Liver (tissue), 9 donors: Measurements from ENCODE around the gene GNPNAT1. TPM values are rescaled to one million over a fixed set of nuclear protein-coding genes. Genes with fewer than 3 reads are reported as not detected.

Source experiments
- DNase-seq: peaks from one replicate; pipeline ENCODE4 v3.0.0-alpha.2; 2017; ENCODE audit warnings: low spot score
- H3K27ac ChIP-seq, 2 donors: one replicate each; pipeline ENCODE4 v1.7.0; 2013; ENCODE audit warnings: inconsistent platforms in 2 of 2, low read length in 2 of 2, control low read depth in 1 of 2, low read depth in 1 of 2, mild to moderate bottlenecking in 1 of 2
- H3K27me3 ChIP-seq, 4 donors: one replicate each; pipeline versions ENCODE4 v1.6.1 to v1.7.0; 2013; ENCODE audit warnings: low read length in 3 of 4, inconsistent platforms in 1 of 4, mild to moderate bottlenecking in 1 of 4, moderate library complexity in 1 of 4; ENCODE audit not compliant: control insufficient read depth in 4 of 4, insufficient read depth in 4 of 4
- H3K36me3 ChIP-seq, 4 donors: one replicate each; pipeline versions ENCODE4 v1.6.1 to v1.7.0; 2013; ENCODE audit warnings: low read length in 3 of 4, mild to moderate bottlenecking in 3 of 4, low read depth in 1 of 4, moderate library complexity in 1 of 4; ENCODE audit not compliant: control insufficient read depth in 4 of 4, insufficient read depth in 3 of 4
- H3K4me1 ChIP-seq, 4 donors: one replicate each; pipeline versions ENCODE4 v1.6.1 to v1.7.0; 2013; ENCODE audit warnings: low read length in 3 of 4, mild to moderate bottlenecking in 3 of 4, moderate library complexity in 1 of 4; ENCODE audit not compliant: control insufficient read depth in 4 of 4, insufficient read depth in 4 of 4
- H3K4me3 ChIP-seq, 3 donors: one replicate each; pipeline versions ENCODE4 v1.6.1 to v1.7.0; 2013; ENCODE audit warnings: low read length in 3 of 3, control low read depth in 1 of 3, low read depth in 1 of 3, mild to moderate bottlenecking in 1 of 3
- H3K9ac ChIP-seq, 2 donors: one replicate each; pipeline ENCODE4 v1.7.0; 2013; ENCODE audit warnings: low read length in 2 of 2, mild to moderate bottlenecking in 2 of 2, moderate library complexity in 2 of 2, control low read depth in 1 of 2, low read depth in 1 of 2
- H3K9me3 ChIP-seq, 4 donors: one replicate each; pipeline versions ENCODE4 v1.6.1 to v1.7.0; 2013; ENCODE audit warnings: low read length in 3 of 4; ENCODE audit not compliant: control insufficient read depth in 4 of 4
- ATF3 ChIP-seq: IDR thresholded peaks from 2 replicates; pipeline ENCODE4 v1.6.1; 2016; ENCODE audit warnings: antibody characterized with exemption
- EGR1 ChIP-seq, 2 donors: IDR thresholded peaks; 2 replicates each; pipeline ENCODE4 v1.6.1; 2016 to 2018; ENCODE audit warnings: antibody characterized with exemption in 2 of 2, low read depth in 2 of 2
- FOXA1 ChIP-seq: IDR thresholded peaks from 2 replicates; pipeline ENCODE4 v1.6.1; 2016; ENCODE audit warnings: antibody characterized with exemption
- FOXA2 ChIP-seq: IDR thresholded peaks from 2 replicates; pipeline ENCODE4 v1.6.1; 2016; ENCODE audit warnings: antibody characterized with exemption
- GABPA ChIP-seq, 2 donors: IDR thresholded peaks in 1 of 2; conservative IDR thresholded peaks in 1 of 2; 2 replicates each; pipeline ENCODE4 v1.6.1; 2016; ENCODE audit warnings: antibody characterized with exemption in 2 of 2, mild to moderate bottlenecking in 1 of 2, moderate library complexity in 1 of 2
- HNF4A ChIP-seq, 2 donors: conservative IDR thresholded peaks; 2 replicates each; pipeline ENCODE4 v1.6.1; 2016; ENCODE audit warnings: antibody characterized with exemption in 2 of 2, mild to moderate bottlenecking in 2 of 2
- HNF4G ChIP-seq: IDR thresholded peaks from 2 replicates; pipeline ENCODE4 v1.6.1; 2016; ENCODE audit warnings: antibody characterized with exemption
- JUND ChIP-seq, 2 donors: IDR thresholded peaks; 2 replicates each; pipeline ENCODE4 v1.6.1; 2016; ENCODE audit warnings: antibody characterized with exemption in 2 of 2
- NR2F2 ChIP-seq: IDR thresholded peaks from 2 replicates; pipeline ENCODE4 v1.6.1; 2016; ENCODE audit warnings: antibody characterized with exemption
- RAD21 ChIP-seq, 2 donors: IDR thresholded peaks; 2 replicates each; pipeline ENCODE4 v1.6.1; 2016; ENCODE audit warnings: antibody characterized with exemption in 2 of 2, mild to moderate bottlenecking in 2 of 2
- REST ChIP-seq: IDR thresholded peaks from 2 replicates; pipeline ENCODE4 v1.6.1; 2016; ENCODE audit warnings: antibody characterized with exemption, mild to moderate bottlenecking
- RXRA ChIP-seq, 2 donors: IDR thresholded peaks; 2 replicates each; pipeline ENCODE4 v1.6.1; 2017 to 2018; ENCODE audit warnings: antibody characterized with exemption in 2 of 2, mild to moderate bottlenecking in 1 of 2
- SP1 ChIP-seq: IDR thresholded peaks from 2 replicates; pipeline ENCODE4 v1.6.1; 2018; ENCODE audit warnings: antibody characterized with exemption, mild to moderate bottlenecking
- TAF1 ChIP-seq: conservative IDR thresholded peaks from 2 replicates; pipeline ENCODE4 v1.6.1; 2016; ENCODE audit warnings: antibody characterized with exemption, mild to moderate bottlenecking
- YY1 ChIP-seq: IDR thresholded peaks from 2 replicates; pipeline ENCODE4 v1.6.1; 2016; ENCODE audit warnings: antibody characterized with exemption, mild to moderate bottlenecking
- WGBS: extraction: QIAGEN DNeasy Blood & Tissue Kit; methylation state at CpG from one replicate; pipeline ENCODE4 v1.1.7; 2013; 5-methylcytosine and 5-hydroxymethylcytosine counted together
- polyA plus RNA-seq, 2 donors: library from polyadenylated mRNA; stranded (reverse) in 1 of 2; unstranded in 1 of 2; fragments of 200-250 nt in 1 of 2; fragments of >200 nt in 1 of 2; fragmentation: Nextera tagmentation in 1 of 2; extraction: Ambion mirVana in 1 of 2; gene quantifications; one replicate each; pipeline versions ENCODE4 v1.2.1 to v1.2.3, GENCODE V29; 2013 to 2015
- total RNA-seq, 2 donors: library from RNA; depleted of rRNA; stranded (reverse); fragments of >200 nt; gene quantifications; one replicate each; pipeline ENCODE4 v1.2.3, GENCODE V29; 2014
- TF ChIP-seq, protein P1 (sequence below): IDR thresholded peaks from 2 replicates; pipeline ENCODE4 v1.6.1; 2016; ENCODE audit warnings: antibody characterized with exemption
- TF ChIP-seq, protein P2 (sequence below): fragments of 150-350 bp; IDR thresholded peaks from 2 replicates; pipeline ENCODE4 v1.5.1; 2017; ENCODE audit warnings: improper control_type of control experiment, low read depth, low read length; ENCODE audit not compliant: missing input control
- TF ChIP-seq, protein P3 (sequence below): IDR thresholded peaks from 2 replicates; pipeline ENCODE4 v1.6.1; 2016; ENCODE audit warnings: antibody characterized with exemption
- donor health status: healthy.
- donor health status: healthy.
- donor health status: healthy.
- donor health status: healthy.
- donor health status: healthy.

GNPNAT1 gene
- total and polyA plus RNA-seq, 4 donors: 24.9 to 50.9 (median 27.2) TPM

DNA sequence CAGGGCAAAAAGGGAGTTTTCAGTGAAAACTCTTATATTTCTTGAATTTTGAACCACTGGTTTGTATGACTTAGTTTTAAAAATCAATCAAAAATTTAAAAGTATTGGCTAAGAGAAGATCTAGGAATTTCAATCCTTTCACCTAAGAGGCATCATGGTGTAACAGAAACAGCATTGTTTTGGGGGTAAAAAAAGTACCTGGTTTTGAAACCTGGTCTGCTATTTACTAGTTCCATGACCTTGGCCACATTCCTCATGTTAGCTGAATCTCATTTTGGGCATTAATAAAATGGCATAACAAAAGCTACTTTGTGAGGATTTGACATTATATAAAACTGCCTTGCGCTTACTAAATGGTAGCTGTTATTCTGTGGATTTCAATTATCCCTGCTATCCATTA is 16.7 kb upstream of the GNPNAT1 start:
- H3K4me3 ChIP-seq: no peak overlapping the region
- no peaks in the 10 kb centered on the region for H3K36me3 ChIP-seq
- no peaks in the 10 kb centered on the region for H3K27me3 ChIP-seq
- DNase-seq: no peak
- no peak overlapping the region for H3K27ac ChIP-seq
- TF ChIP-seq HNF4G (no peak), RAD21 (IDR thresholded peaks at IDR 0.05) (no peak), FOXA2 (no peak), JUND (IDR thresholded peaks at IDR 0.05) (no peak), REST (no peak), SP1 (no peak), YY1 (no peak), RXRA (IDR thresholded peaks at IDR 0.05) (no peak), ATF3 (no peak), TAF1 (no peak), GABPA (IDR thresholded peaks at IDR 0.05 in 1 of 2, conservative IDR thresholded peaks at IDR 0.05 in 1 of 2) (no peak), FOXA1 (no peak), EGR1 (IDR thresholded peaks at IDR 0.05; ENCODE audit: low read depth in 2 of 2) (no peak), HNF4A (conservative IDR thresholded peaks at IDR 0.05) (no peak)
- TF ChIP-seq, protein P1, sequence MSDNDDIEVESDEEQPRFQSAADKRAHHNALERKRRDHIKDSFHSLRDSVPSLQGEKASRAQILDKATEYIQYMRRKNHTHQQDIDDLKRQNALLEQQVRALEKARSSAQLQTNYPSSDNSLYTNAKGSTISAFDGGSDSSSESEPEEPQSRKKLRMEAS: no peak
- TF ChIP-seq, protein P2, sequence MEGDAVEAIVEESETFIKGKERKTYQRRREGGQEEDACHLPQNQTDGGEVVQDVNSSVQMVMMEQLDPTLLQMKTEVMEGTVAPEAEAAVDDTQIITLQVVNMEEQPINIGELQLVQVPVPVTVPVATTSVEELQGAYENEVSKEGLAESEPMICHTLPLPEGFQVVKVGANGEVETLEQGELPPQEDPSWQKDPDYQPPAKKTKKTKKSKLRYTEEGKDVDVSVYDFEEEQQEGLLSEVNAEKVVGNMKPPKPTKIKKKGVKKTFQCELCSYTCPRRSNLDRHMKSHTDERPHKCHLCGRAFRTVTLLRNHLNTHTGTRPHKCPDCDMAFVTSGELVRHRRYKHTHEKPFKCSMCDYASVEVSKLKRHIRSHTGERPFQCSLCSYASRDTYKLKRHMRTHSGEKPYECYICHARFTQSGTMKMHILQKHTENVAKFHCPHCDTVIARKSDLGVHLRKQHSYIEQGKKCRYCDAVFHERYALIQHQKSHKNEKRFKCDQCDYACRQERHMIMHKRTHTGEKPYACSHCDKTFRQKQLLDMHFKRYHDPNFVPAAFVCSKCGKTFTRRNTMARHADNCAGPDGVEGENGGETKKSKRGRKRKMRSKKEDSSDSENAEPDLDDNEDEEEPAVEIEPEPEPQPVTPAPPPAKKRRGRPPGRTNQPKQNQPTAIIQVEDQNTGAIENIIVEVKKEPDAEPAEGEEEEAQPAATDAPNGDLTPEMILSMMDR: no peak
- H3K9ac ChIP-seq: no peak overlapping the region
- no peaks in the 10 kb centered on the region for H3K9me3 ChIP-seq
- no peaks in the 10 kb centered on the region for H3K4me1 ChIP-seq
- 91% methylated on average over 1 of the region's 1 CpG for WGBS

- Histone ChIP-seq H3K27ac (no peak overlapping the region), H3K4me3 (no peak overlapping the region), H3K9me3 (no peaks in the 10 kb centered on the region), H3K27me3 (no peaks in the 10 kb centered on the region), H3K9ac (no peak overlapping the region), H3K4me1 (no peaks in the 10 kb centered on the region), H3K36me3 (no peaks in the 10 kb centered on the region)
- 93% methylated on average over 4 of the region's 4 CpGs for WGBS
- no peak for DNase-seq
- TF ChIP-seq YY1: no peak
- no peak for TF ChIP-seq RAD21 (IDR thresholded peaks at IDR 0.05)
- no peak for TF ChIP-seq SP1
- no peak for TF ChIP-seq JUND (IDR thresholded peaks at IDR 0.05)
- TF ChIP-seq TAF1: no peak
- TF ChIP-seq HNF4A (conservative IDR thresholded peaks at IDR 0.05): no peak
- TF ChIP-seq RXRA (IDR thresholded peaks at IDR 0.05): no peak
- no peak for TF ChIP-seq FOXA2
- TF ChIP-seq ATF3: no peak
- TF ChIP-seq, protein P2: no peak
- TF ChIP-seq EGR1 (IDR thresholded peaks at IDR 0.05; ENCODE audit: low read depth in 2 of 2): no peak
- TF ChIP-seq HNF4G: no peak
- no peak for TF ChIP-seq NR2F2
- TF ChIP-seq GABPA (IDR thresholded peaks at IDR 0.05 in 1 of 2, conservative IDR thresholded peaks at IDR 0.05 in 1 of 2): no peak
- TF ChIP-seq, protein P3, sequence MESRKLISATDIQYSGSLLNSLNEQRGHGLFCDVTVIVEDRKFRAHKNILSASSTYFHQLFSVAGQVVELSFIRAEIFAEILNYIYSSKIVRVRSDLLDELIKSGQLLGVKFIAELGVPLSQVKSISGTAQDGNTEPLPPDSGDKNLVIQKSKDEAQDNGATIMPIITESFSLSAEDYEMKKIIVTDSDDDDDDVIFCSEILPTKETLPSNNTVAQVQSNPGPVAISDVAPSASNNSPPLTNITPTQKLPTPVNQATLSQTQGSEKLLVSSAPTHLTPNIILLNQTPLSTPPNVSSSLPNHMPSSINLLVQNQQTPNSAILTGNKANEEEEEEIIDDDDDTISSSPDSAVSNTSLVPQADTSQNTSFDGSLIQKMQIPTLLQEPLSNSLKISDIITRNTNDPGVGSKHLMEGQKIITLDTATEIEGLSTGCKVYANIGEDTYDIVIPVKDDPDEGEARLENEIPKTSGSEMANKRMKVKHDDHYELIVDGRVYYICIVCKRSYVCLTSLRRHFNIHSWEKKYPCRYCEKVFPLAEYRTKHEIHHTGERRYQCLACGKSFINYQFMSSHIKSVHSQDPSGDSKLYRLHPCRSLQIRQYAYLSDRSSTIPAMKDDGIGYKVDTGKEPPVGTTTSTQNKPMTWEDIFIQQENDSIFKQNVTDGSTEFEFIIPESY: no peak
- TF ChIP-seq, protein P1: no peak
- no peak for TF ChIP-seq FOXA1
These were observed 14.7 kb upstream of the GNPNAT1 start for GRCh38 chr14:52806115-52806514.
